Hepatocyte (in vitro differentiated cells): Measurements from ENCODE around the gene SLC5A10. TPM values are rescaled to one million over a fixed set of nuclear protein-coding genes. Genes with fewer than 3 reads are reported as not detected.
"Not testable (repeated sequence)": the region's sequence is repeated elsewhere in the genome, so short reads cannot be mapped to it uniquely, and the experiment has no call there.

Source experiments
- DNase-seq: peaks from one replicate; pipeline ENCODE4 v3.0.0-alpha.2; 2016; ENCODE audit warnings: low spot score
- H2AFZ ChIP-seq: fragments of 200-600 bp; sonication (generic); 2 replicates; pipeline ENCODE4 v1.6.0; 2016; ENCODE audit warnings: antibody characterized with exemption, mild to moderate bottlenecking
- H3K27ac ChIP-seq: fragments of 200-600 bp; sonication (generic); 2 replicates; pipeline ENCODE4 v1.5.1; 2016; ENCODE audit warnings: mild to moderate bottlenecking
- H3K27me3 ChIP-seq: fragments of 200-600 bp; sonication (generic); 2 replicates; pipeline ENCODE4 v1.6.1; 2016
- H3K36me3 ChIP-seq: fragments of 200-600 bp; sonication (generic); replicated peaks from 2 replicates; pipeline ENCODE4 v1.5.1; 2016; ENCODE audit warnings: low read depth; ENCODE audit not compliant: insufficient read depth
- H3K4me1 ChIP-seq: fragments of 200-600 bp; sonication (generic); 2 replicates; pipeline ENCODE4 v1.5.1; 2016; ENCODE audit warnings: mild to moderate bottlenecking, moderate library complexity; ENCODE audit not compliant: insufficient read depth
- H3K4me2 ChIP-seq: fragments of 200-600 bp; sonication (generic); 2 replicates; pipeline ENCODE4 v1.6.0; 2016
- H3K4me3 ChIP-seq: fragments of 200-600 bp; sonication (generic); 2 replicates; pipeline ENCODE4 v1.5.1; 2016; ENCODE audit warnings: mild to moderate bottlenecking
- H3K79me2 ChIP-seq: fragments of 200-600 bp; sonication (generic); 2 replicates; pipeline ENCODE4 v1.6.0; 2017; ENCODE audit warnings: mild to moderate bottlenecking
- H3K9me2 ChIP-seq: fragments of 200-600 bp; sonication (generic); replicated peaks from 2 replicates; pipeline ENCODE4 v1.6.0; 2017; ENCODE audit warnings: mild to moderate bottlenecking; ENCODE audit not compliant: insufficient read depth
- H3K9me3 ChIP-seq: fragments of 200-600 bp; sonication (generic); 2 replicates; pipeline ENCODE4 v1.5.1; 2016; ENCODE audit warnings: low read depth, mild to moderate bottlenecking
- H4K20me1 ChIP-seq: fragments of 200-600 bp; sonication (generic); 2 replicates; pipeline ENCODE4 v1.6.0; 2016; ENCODE audit warnings: mild to moderate bottlenecking; ENCODE audit not compliant: insufficient read depth, poor library complexity, severe bottlenecking
- EZH2 ChIP-seq: fragments of 200-600 bp; sonication (generic); IDR thresholded peaks from 2 replicates; pipeline ENCODE4 v1.6.1; 2016; ENCODE audit warnings: antibody characterized with exemption, mild to moderate bottlenecking, borderline replicate concordance
- EZH2phosphoT487 ChIP-seq: fragments of 200-600 bp; sonication (generic); IDR thresholded peaks from one replicate; pipeline ENCODE4 v1.6.1; 2018; ENCODE audit warnings: antibody characterized with exemption, mild to moderate bottlenecking, low read depth, moderate library complexity; ENCODE audit not compliant: unreplicated experiment, severe bottlenecking
- WGBS: methylation state at CpG from one replicate; pipeline ENCODE4 v1.1.6; 2016; ENCODE audit warnings: low lambda C conversion rate; ENCODE audit errors: missing lambda C conversion rate; 5-methylcytosine and 5-hydroxymethylcytosine counted together
- polyA plus RNA-seq: library from polyadenylated mRNA; unstranded; fragments of >200 nt; fragmentation: Nextera tagmentation; extraction: Ambion mirVana; gene quantifications from 2 replicates; pipeline ENCODE4 v1.2.1, GENCODE V29; 2016
- total RNA-seq: library from RNA; depleted of rRNA; stranded (reverse); fragments of >200 nt; gene quantifications from 2 replicates; pipeline ENCODE4 v1.2.3, GENCODE V29; 2014
- TF ChIP-seq, protein P1 (sequence below): fragments of 200-600 bp; sonication (generic); IDR thresholded peaks from 2 replicates; pipeline ENCODE4 v1.5.1; 2016; ENCODE audit warnings: antibody characterized with exemption, mild to moderate bottlenecking; ENCODE audit not compliant: poor library complexity

The SLC5A10 gene
- total and polyA plus RNA-seq, 2 experiments from 2014 or later = 0.22 TPM; not detected in 1

- H3K27ac ChIP-seq = peak overlapping the region; percentile 60
- 81% methylated on average over 2 of the region's 2 CpGs for WGBS
- no peak overlapping the region for H3K4me2 ChIP-seq
Measured at GRCh38 chr17:18921485-18921884, 30.5 kb upstream of the SLC5A10 start.

DNA sequence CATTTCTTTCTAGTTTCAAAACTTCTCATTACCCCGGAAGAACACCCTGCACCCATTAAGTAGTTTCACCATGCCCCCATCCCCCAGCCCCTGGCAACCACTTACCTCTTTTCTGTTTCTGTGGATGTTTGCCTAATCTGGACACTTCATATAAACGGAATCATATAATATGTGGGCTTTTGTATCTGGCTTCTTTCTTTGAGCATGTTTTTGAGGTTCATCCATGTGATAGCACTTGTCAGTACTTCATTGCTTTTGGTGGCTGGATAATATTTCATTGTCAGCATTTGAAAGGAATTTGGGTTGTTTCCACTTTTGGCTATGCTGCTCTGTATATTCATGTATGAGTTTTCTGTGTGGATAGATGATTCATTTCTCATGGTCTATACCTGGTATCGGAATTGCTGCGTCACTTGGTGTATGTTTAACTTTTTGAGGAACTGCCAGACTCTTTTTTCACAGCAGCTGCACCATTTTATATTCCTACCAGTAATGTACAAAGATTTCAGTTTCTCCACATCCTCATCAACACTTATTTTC lies 30.0 kb upstream of the SLC5A10 start:
- H3K27me3 ChIP-seq = no peaks in the 10 kb centered on the region
- H3K36me3 ChIP-seq = no peaks in the 10 kb centered on the region
- H3K4me2 ChIP-seq = no peak overlapping the region
- no peaks in the 10 kb centered on the region for H3K9me3 ChIP-seq
- H3K4me3 ChIP-seq = no peak overlapping the region
- peak overlapping the region; percentile 60 for H3K27ac ChIP-seq
- H2AFZ ChIP-seq = no peak overlapping the region
- no peaks in the 10 kb centered on the region for H3K9me2 ChIP-seq
- TF ChIP-seq EZH2phosphoT487 (no peak), EZH2 (no peak)
- TF ChIP-seq, protein P1, sequence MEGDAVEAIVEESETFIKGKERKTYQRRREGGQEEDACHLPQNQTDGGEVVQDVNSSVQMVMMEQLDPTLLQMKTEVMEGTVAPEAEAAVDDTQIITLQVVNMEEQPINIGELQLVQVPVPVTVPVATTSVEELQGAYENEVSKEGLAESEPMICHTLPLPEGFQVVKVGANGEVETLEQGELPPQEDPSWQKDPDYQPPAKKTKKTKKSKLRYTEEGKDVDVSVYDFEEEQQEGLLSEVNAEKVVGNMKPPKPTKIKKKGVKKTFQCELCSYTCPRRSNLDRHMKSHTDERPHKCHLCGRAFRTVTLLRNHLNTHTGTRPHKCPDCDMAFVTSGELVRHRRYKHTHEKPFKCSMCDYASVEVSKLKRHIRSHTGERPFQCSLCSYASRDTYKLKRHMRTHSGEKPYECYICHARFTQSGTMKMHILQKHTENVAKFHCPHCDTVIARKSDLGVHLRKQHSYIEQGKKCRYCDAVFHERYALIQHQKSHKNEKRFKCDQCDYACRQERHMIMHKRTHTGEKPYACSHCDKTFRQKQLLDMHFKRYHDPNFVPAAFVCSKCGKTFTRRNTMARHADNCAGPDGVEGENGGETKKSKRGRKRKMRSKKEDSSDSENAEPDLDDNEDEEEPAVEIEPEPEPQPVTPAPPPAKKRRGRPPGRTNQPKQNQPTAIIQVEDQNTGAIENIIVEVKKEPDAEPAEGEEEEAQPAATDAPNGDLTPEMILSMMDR = no peak
- 73% methylated on average over 4 of the region's 4 CpGs for WGBS
- H3K79me2 ChIP-seq = peaks cover 20% of the 10 kb centered on the region
- H3K4me1 ChIP-seq = peaks cover 23% of the 10 kb centered on the region
- DNase-seq = peak; percentile 15
- peaks cover 2% of the 10 kb centered on the region for H4K20me1 ChIP-seq

More at GRCh38 chr17:18921485-18921884, 30.5 kb upstream of the SLC5A10 start:
- H3K4me1 ChIP-seq = peaks cover 23% of the 10 kb centered on the region
- no peak overlapping the region for H3K4me3 ChIP-seq
- no peak for DNase-seq
- H3K9me2 ChIP-seq = no peaks in the 10 kb centered on the region
- H4K20me1 ChIP-seq = peaks cover 2% of the 10 kb centered on the region
- peaks cover 20% of the 10 kb centered on the region for H3K79me2 ChIP-seq
- no peak for TF ChIP-seq EZH2
- no peak for TF ChIP-seq EZH2phosphoT487
- TF ChIP-seq, protein P1 = no peak
- no peaks in the 10 kb centered on the region for H3K9me3 ChIP-seq
- H2AFZ ChIP-seq = no peak overlapping the region
- H3K27me3 ChIP-seq = no peaks in the 10 kb centered on the region
- no peaks in the 10 kb centered on the region for H3K36me3 ChIP-seq

GRCh38 chr17:18922596-18922995 lies 29.4 kb upstream of the SLC5A10 start:
- not testable (repeated sequence) for DNase-seq, H3K4me3 ChIP-seq, H3K27ac ChIP-seq, H3K9me3 ChIP-seq, H2AFZ ChIP-seq, H3K9me2 ChIP-seq, H3K27me3 ChIP-seq, H4K20me1 ChIP-seq, H3K4me2 ChIP-seq, H3K36me3 ChIP-seq
- Histone ChIP-seq H3K4me1 (peaks cover 23% of the 10 kb centered on the region), H3K79me2 (peaks cover 20% of the 10 kb centered on the region)
- WGBS = 98% methylated on average over 7 of the region's 7 CpGs

GRCh38 chr17:18925187-18925586 lies 26.8 kb upstream of the SLC5A10 start:
- no peaks in the 10 kb centered on the region for H3K36me3 ChIP-seq
- H3K4me3 ChIP-seq = no peak overlapping the region
- peaks cover 2% of the 10 kb centered on the region for H4K20me1 ChIP-seq
- H3K9me3 ChIP-seq = no peaks in the 10 kb centered on the region
- DNase-seq = no peak
- no peaks in the 10 kb centered on the region for H3K9me2 ChIP-seq
- H3K79me2 ChIP-seq = peaks cover 20% of the 10 kb centered on the region
- TF ChIP-seq, protein P1 = no peak
- TF ChIP-seq EZH2 = no peak
- WGBS = 100% methylated on average over 1 of the region's 1 CpG
- H3K4me1 ChIP-seq = peaks cover 18% of the 10 kb centered on the region
- H3K4me2 ChIP-seq = no peak overlapping the region
- H2AFZ ChIP-seq = no peak overlapping the region
- H3K27ac ChIP-seq = no peak overlapping the region
- H3K27me3 ChIP-seq = no peaks in the 10 kb centered on the region
